ENCODE measurements around the gene AIMP1. TPM values are rescaled to one million over a fixed set of nuclear protein-coding genes. Genes with fewer than 3 reads are reported as not detected.

Gene AIMP1
- total RNA-seq, 1 experiment from 2014 or later = 45.8 TPM

DNA sequence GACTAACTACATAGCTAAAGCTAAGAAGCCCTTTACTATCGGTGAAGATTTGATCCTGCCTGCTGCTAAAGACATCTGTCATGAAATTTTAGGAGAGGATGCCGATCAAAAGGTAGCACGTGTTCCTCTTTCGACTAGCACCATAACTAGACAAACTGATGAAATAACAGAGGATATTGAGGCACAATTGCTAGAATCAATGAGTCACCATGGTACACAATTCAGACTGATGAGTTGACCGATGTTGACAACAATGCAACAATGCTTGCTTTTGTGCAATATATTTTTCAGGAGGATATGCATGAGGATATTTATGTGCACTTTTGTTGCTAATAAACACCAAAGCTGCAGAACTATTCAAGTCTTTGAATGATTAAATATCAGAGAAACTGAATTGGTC is 24.7 kb upstream of the AIMP1 start:
- intact Hi-C loops (cut with micrococcal nuclease; ENCODE audit: unreplicated experiment) (no loop called here), in situ Hi-C loops (cut with HindIII; ENCODE audit: low pct_unique_long_range_greater_than_20kb, low sequenced_read_pairs) (no loop called here)
- ATAC-seq (no peak), DNase-seq (ENCODE audit: low read depth, low spot score) (no peak)
- ChIA-PET POLR2A (no interaction called here), CTCF (no interaction called here)
- Histone ChIP-seq H3K27ac (ENCODE audit: low read length) (no peak overlapping the region), H3K4me3 (ENCODE audit: low read depth in 2 of 2, low read length in 2 of 2) (no peak overlapping the region), H3K27me3 (ENCODE audit: control insufficient read depth, insufficient read depth, low read length) (no peaks in the 10 kb centered on the region), H3K9me3 (ENCODE audit: control insufficient read depth, insufficient read depth, low read depth, low read length) (no peaks in the 10 kb centered on the region), H3K4me1 (ENCODE audit: control insufficient read depth, insufficient read depth, low read length) (no peaks in the 10 kb centered on the region), H3K36me3 (ENCODE audit: control insufficient read depth, insufficient read depth, low read length) (peaks cover 6% of the 10 kb centered on the region; the same call in 1 of the 2 replicates)
- no TSS peak for BruUV-seq (replicated peaks)
- TF ChIP-seq SIN3A (IDR thresholded peaks at IDR 0.05; ENCODE audit: borderline replicate concordance, insufficient read depth, low read depth, low read length) = no peak
- TF ChIP-seq, protein P1, sequence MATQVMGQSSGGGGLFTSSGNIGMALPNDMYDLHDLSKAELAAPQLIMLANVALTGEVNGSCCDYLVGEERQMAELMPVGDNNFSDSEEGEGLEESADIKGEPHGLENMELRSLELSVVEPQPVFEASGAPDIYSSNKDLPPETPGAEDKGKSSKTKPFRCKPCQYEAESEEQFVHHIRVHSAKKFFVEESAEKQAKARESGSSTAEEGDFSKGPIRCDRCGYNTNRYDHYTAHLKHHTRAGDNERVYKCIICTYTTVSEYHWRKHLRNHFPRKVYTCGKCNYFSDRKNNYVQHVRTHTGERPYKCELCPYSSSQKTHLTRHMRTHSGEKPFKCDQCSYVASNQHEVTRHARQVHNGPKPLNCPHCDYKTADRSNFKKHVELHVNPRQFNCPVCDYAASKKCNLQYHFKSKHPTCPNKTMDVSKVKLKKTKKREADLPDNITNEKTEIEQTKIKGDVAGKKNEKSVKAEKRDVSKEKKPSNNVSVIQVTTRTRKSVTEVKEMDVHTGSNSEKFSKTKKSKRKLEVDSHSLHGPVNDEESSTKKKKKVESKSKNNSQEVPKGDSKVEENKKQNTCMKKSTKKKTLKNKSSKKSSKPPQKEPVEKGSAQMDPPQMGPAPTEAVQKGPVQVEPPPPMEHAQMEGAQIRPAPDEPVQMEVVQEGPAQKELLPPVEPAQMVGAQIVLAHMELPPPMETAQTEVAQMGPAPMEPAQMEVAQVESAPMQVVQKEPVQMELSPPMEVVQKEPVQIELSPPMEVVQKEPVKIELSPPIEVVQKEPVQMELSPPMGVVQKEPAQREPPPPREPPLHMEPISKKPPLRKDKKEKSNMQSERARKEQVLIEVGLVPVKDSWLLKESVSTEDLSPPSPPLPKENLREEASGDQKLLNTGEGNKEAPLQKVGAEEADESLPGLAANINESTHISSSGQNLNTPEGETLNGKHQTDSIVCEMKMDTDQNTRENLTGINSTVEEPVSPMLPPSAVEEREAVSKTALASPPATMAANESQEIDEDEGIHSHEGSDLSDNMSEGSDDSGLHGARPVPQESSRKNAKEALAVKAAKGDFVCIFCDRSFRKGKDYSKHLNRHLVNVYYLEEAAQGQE (IDR thresholded peaks at IDR 0.05; ENCODE audit: insufficient read depth in 1 of 2, low read depth in 2 of 2, low read length in 1 of 2) = no peak
- no peak for TF ChIP-seq POLR2AphosphoS5 (IDR thresholded peaks at IDR 0.05; ENCODE audit: low read depth, low read length)
- no peak for TF ChIP-seq TCF7L2 (IDR thresholded peaks at IDR 0.05; ENCODE audit: low read depth, low read length)
- TF ChIP-seq CTCF (IDR thresholded peaks at IDR 0.05) = no peak

- CTCF ChIA-PET = no interaction called here
- Histone ChIP-seq H3K36me3 (ENCODE audit: control insufficient read depth, insufficient read depth, low read length) (peaks cover 6% of the 10 kb centered on the region; the same call in 1 of the 2 replicates), H3K27me3 (ENCODE audit: control insufficient read depth, insufficient read depth, low read length) (no peaks in the 10 kb centered on the region), H3K9me3 (ENCODE audit: control insufficient read depth, insufficient read depth, low read depth, low read length) (no peaks in the 10 kb centered on the region), H3K27ac (ENCODE audit: low read length) (no peak overlapping the region), H3K4me3 (ENCODE audit: low read depth in 2 of 2, low read length in 2 of 2) (no peak overlapping the region), H3K4me1 (ENCODE audit: control insufficient read depth, insufficient read depth, low read length) (no peaks in the 10 kb centered on the region)
- BruUV-seq (replicated peaks) = no TSS peak
- in situ Hi-C loops (cut with HindIII; ENCODE audit: low pct_unique_long_range_greater_than_20kb, low sequenced_read_pairs) = no loop called here
- TF ChIP-seq CTCF (IDR thresholded peaks at IDR 0.05) (no peak), TCF7L2 (IDR thresholded peaks at IDR 0.05; ENCODE audit: low read depth, low read length) (no peak), POLR2AphosphoS5 (IDR thresholded peaks at IDR 0.05; ENCODE audit: low read depth, low read length) (no peak), SIN3A (IDR thresholded peaks at IDR 0.05; ENCODE audit: borderline replicate concordance, insufficient read depth, low read depth, low read length) (no peak)
- TF ChIP-seq, protein P1 (IDR thresholded peaks at IDR 0.05; ENCODE audit: insufficient read depth in 1 of 2, low read depth in 2 of 2, low read length in 1 of 2) = no peak
- POLR2A ChIA-PET = no interaction called here
- ATAC-seq = no peak
- intact Hi-C loops (cut with micrococcal nuclease; ENCODE audit: unreplicated experiment) = no loop called here
- DNase-seq (ENCODE audit: low read depth, low spot score) = no peak
These were observed 22.3 kb upstream of the AIMP1 start for GRCh38 chr4:106294062-106294461.
